ENCODE results near the gene GRHL3. TPM values are rescaled to one million over a fixed set of nuclear protein-coding genes. Genes with fewer than 3 reads are reported as not detected.

Gene GRHL3
- total RNA-seq, 1 donor from 2014 or later: 28.4 TPM

DNA sequence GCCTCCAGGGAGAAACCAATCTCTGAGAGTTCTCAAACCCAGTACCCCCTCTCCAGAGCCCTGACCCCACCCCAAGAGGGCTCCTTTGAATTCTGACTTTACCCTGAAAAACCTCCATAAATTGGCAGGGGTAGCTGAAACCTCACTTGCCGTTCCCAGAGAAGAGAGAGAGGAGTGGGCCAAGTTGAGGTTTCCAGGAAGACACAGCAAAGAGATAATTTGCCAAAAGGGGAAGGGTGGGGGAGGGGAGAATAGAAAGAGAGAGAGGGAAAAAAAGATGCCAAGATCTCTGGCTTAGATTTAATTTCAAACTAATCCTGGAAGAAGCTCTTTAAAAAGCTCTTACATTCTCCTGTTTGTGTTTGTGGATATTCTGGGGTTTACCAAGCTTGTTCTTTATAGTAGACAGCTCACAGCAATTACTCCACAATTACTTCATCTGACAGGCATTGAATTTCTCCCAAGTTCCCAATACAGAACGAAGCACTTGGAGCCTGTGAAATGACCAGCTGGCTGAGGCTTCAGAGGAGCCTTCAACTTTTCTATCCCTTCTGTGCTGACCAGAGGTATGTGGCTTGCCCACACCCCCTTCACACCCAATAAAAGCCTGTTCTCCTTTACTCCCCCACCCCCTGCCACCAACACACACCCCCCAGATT is 1.1 kb upstream of the GRHL3 start:
- peak; percentile 46 for DNase-seq (ENCODE audit: low spot score)

DNA sequence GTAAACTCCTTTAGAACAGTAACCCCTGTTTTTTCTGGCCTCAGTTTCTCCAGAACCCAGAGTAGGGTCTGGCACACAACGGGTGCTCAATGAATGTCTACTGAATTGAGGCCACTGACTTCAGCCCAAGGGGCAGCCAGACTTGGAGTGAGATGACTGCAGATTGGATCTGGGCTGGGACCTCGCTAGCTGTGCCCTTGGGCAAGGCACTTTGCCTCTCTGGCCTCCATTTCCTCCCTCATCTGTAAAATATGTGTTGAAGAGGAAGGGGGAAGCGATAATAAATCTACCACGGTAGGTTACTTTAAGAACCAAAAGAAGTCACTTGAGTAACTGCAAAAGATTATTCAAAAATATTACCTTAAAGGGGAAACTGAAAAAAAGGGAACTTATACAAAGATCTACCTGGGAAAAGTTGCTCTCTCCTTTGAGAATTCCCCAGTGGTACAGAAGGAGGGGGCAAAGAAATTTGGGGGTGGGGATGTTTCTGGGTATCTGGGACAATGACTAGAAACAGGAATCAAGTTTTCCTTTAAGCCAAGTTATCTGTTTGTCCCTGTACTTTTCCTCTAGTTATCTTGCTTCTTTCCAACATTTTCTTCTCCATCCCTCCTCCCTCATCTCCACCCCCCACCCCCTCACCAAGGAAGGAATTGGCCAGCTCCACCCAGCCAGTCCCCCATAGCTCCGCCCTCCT is 394 bp upstream of the GRHL3 start:
- DNase-seq (ENCODE audit: low spot score): no peak

DNA sequence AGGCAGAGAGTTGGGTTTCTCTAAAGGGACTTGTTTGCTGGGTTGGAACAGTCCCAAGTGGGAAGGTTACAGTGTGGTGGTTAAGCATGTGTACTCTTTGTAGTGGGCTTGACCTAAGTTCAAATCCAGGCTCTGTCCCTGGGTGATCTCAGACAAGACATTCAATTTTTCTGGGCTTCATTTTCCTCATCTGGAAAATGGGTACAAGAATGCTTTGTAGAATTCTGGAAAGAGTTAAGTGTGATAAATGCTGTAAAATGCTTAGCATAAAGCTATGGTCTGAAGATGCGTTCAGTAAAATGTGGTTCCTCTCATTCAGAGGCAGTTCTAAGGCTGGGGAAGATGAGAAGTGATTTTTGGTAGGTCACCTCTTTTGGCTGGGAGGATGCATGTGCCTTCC is 805 bp downstream of the GRHL3 start:
- no peak for DNase-seq (ENCODE audit: low spot score)

DNA sequence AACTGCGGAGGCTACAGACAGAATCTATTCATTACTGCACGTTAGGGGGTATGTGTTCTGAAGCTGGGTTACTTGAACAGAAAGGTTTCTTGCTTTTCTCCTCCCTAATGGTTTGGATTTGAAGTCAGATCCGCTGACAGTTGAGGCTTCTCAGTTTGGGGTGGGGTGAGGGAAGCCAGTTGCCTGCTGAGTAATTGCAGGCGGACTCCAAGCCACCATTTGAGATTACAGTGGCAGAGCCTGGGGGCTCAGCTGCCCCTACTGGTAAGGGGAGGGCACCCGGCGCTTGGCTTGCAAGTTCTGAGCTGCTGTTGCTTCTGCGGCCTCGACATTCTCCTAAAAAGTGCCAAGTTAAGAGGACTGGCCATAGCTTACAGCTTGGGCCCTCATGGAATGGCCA is 2.0 kb downstream of the GRHL3 start:
- no peak for DNase-seq (ENCODE audit: low spot score)

DNA sequence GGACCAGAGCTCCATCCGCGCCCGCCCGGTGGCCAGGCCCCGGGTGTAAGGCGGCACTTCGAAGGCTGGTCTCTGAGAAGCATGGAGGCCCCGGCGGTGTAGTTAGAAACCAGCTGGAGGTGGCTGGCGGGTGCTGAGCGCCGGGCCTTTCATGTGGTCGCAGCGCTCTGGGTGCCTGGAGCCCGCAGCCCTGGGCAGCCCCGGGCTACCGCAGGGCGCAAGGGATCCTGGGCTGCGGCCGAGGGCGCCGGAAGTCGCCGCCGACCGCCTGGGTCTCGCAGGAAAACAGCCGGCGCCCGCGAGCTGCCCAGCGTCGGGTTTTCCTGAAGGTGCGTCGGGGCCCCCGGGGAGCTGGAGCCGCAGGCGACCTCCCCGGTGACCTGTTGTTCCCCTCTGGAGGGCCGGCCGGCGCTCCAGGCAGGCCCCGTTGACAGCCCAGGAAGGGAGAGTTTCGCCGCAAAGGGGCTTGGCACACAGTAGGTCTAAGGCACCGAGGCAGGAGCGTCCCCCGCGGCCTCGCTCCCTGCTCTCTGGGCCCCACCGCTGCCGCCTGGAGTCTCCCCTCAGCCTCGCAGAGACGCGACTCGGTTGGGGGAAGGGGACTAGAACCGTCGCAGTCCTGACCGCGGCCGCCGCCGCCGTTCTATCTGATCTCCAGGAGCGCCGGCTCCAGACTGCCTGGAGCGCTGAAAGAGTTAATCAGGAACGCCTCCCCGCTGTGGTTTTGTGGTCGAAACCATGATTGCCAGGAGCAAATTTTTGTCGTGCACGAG is 2.7 kb downstream of the GRHL3 start:
- DNase-seq (ENCODE audit: low spot score): peak; percentile 66

DNA sequence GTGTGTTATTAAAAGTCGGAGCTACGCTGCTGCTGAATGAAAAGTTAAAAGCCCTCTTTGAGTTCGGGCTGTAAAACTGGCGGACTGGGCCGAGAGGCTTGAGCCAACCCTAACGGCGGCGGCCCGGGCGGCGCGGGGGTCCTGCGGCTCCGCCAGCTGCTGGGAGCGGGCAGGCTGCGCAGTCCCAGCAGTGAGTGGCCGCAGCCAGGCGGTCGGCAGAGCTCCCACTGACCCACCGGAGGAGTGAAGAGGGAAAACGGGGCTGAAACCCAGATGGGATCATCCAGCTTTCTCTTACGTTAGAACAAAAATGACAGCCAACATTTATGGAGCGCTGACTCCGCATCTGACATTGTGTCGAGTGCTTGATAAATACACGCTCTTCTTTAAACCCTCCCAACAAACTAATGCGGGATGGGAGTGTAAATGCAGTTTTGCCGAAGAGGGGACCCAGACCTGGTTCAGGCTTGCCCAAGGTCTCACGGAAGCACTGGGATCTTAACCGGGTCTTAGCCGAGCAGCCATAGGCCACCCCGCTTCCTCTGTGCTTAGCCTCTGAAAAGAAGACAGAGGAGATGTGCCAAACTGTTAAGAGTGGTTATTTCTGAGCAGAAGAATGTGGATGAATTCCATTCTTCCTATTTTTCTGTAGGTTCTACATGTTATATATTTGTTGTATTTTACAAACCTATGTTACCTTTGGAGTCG is 3.5 kb downstream of the GRHL3 start:
- DNase-seq (ENCODE audit: low spot score): no peak

DNA sequence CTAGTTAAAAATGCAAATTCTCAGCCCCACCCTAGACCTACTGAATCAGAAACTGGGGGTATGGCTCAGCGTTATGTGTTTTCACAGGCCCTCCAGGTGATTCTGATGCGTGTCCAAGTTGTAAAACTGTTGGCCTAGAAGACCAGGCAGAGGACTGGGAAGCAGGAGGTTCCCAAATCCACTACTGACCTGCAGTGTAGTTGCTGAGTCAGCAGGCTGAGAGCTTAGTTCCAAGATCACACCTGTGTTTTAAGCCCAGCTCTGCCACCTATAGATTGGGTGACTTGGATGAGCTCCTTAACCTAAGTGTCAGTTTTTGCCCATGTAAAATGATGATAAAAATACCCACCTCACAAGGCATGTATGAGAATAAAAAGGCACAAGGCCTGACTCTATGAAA is 4.1 kb downstream of the GRHL3 start:
- no peak for DNase-seq (ENCODE audit: low spot score)

DNA sequence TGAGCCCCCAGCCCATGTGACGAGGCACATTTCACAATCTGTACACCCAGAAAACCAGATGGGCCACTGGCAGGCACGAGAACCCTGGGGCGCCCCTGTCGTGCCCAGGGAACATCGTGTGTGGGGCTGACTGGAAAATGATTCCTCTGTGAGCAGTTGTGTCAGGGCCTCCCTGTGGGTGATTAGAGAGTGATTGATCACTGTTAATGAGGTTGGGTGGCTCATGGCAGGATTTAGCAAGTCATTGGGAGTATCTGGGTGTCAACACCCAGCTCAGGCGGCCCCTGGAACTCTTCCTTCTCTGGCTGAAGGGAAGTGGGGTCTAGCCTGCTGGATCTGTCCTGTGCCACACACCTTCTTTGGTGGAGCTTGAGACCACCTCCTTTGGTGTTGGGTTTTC is 5.7 kb downstream of the GRHL3 start:
- DNase-seq (ENCODE audit: low spot score): no peak

DNA sequence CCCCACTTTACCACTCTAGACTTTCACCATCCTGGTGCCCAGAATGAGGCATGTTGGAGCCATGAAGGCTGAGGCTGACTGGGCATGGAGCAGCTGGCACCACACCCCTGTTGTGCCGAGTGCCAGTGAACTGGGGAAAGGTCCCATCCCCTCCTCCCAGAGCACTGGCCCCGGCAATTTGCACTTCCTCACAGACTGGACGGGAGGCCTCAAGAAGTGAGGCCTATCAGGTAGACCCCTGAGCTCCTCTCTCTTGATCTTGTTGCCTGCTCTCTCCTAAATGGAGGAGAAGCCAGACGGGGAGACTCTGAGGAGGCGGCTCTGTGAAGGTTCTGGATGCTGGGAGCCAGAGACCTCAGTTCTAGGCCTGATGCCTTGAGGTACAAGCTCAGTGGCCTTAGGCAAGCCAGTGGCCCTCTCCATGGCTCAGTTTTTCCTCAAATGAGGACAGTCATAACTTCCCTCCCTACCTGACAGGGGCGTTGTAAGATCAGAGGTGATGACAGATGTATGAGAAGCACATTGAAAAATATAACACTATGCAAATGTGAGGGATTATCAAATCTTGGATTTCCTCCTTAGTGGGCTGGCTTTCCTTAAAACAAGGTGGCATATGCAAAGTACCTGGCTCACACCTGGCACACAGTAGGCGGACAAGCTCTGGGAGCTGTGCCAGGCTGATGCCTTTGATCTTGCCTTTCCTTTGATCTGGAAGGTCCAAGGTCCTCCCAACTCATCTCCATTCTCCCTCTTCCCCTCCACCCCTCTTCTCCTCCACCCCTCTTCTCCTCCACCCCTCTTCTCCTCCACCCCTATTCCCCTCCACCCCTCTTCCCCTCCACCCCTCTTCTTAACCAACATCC is 6.7 kb downstream of the GRHL3 start:
- DNase-seq (ENCODE audit: low spot score): no peak

DNA sequence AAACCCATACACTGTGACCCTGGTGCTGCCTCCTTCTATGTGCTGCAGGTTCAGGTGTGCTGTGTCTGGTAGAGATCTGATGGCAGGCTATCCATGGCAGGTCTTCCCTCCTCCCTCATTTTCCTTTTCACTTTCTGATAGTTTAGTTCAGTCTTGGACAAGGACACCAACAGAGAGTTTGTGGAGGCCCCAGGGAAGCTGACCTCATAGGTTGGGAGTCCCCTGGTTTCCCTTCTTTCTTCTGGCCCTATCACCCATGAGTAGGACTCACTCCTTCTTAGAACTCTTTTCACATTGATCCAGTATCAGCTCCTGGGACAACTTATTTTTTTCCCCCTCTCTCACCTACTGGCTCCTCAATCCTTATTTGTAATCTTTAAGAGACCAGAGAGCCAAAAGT is 8.3 kb downstream of the GRHL3 start:
- no peak for DNase-seq (ENCODE audit: low spot score)

DNA sequence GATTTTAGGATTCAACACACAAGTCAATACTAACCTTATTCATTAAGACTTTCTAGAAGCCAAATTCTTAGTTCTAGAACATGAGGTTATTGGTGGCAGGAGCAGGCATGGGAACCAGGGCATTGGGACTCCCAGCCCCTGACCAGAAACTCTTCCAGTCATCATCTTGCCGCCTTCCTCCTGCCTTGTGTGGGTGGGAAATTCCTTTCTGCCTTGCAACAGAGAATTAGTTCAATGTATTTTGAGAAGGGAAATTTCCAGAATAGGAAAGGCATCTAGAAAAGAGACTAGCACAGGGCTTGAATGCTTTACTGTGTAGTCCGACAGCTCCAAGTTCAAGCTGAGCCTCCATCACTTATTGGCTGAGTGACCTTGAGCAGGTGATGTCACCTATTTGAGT is 8.7 kb downstream of the GRHL3 start:
- no peak for DNase-seq (ENCODE audit: low spot score)

DNA sequence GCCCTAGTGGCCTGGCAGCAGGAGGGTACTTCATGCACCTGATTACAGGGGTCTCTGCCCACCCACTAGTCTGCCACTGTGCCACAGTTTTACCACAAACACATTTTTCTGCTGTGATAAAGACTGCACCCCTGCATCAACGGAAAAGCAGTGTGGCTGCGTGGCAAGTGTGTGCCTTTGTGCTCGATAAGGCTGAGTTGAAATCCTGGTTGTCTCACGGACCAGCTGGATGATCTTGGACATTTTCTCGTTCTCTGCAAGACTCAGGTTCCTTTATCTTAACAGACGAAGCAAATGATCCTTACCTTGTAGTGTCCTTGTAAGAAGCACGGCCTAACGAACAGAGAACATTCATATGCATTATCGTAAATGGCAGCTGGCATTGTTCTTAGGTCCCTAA is 10.2 kb downstream of the GRHL3 start:
- DNase-seq (ENCODE audit: low spot score): no peak

DNA sequence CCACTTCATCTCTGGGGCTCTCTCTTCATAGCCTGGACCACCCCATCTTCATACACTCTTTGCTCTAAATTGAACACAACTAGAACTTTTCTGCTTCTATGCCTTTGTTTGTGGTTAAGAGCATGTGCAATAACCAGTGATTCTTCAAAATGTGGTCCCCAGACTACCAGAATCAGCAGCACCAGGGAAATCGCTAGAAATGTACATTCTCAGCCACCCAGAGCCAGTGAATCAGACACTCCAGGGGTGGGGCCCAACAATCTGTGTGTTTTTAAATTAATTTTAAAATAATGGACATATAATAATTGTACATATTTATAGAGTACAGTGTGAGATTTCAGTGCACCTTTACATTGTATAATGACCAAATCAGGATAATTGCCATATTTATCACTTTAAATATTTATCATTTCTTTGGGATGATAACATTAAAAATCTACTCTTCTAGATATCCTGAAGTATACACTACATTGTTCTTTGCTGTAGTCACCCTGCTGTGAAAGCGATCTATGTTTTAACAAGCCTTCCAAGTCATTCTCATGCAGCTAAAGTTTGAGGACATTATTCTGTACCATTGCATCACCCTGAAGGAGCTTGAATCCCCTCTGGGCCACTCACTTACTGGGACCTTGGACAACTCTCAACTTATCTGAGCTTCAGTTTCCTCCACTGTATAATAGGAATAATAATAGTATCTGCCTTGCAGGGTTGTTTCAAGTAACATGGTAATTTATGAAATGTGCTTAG is 10.8 kb downstream of the GRHL3 start:
- DNase-seq (ENCODE audit: low spot score): no peak

DNA sequence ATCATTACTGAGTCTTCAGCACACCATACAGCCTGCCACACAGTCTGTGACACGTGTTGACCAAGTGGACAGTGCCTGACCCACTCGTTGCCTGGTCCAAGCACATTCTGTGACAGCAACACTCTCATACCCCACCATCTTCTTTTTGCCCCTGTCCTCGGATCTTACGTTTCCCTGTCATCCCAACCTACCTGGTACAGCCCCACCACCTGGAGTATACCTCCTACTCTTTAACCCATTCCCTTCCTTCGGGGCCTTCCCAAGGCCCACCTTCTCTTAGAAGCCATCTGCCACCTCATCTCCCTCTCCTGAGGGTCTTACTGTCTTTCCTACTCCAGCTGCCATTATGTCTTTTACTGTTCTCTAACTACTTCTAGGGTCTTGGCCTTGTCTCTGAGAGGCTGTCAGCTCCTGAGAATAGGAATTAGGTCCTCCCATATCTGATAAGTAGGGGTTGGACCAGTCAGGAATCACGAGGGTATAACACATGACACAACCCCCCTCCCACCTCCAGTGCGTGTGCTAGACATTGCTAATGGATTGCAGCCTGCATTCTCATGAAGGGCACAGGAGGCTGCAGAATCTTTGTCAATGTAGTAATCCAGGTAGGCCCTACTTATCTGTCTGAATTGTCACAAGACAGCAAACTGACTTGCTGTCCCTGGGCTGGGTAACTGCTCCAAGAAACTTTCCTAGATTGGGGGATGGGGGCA is 13.0 kb downstream of the GRHL3 start:
- no peak for DNase-seq (ENCODE audit: low spot score)

DNA sequence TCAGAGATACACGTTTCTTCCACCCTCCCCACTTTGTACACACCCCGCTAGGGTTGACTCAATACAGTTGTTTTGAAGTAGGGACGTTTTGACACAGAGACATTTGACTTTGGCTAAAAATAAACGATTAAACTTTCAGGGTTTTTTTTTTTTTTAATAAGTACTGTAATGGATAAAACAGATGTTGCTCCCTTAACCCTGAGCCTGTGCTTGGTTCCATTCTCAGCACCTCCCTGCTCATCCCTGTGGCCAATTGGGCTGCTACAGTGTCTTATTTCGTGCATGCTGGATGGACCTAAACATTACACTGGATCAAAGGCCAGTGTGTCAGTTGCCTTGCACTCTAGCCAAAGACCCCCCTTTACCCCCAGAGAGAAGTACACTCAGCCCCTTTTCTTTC is 16.9 kb downstream of the GRHL3 start:
- DNase-seq (ENCODE audit: low spot score): no peak

DNA sequence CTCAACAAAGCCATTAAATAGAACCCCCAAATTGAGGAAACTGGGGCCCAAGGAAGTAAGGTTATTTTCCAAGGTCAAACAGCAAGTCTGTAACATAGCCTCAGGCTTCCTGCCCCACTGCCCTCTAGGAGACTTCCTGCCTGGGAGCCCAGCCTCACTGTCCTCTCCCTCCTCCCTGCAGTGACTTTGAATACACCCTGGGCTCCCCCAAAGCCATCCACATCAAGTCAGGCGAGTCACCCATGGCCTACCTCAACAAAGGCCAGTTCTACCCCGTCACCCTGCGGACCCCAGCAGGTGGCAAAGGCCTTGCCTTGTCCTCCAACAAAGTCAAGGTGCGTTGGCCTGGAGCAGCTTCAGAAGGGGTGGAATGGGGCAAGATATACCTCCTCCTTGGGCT is 18.3 kb downstream of the GRHL3 start:
- DNase-seq (ENCODE audit: low spot score): no peak

DNA sequence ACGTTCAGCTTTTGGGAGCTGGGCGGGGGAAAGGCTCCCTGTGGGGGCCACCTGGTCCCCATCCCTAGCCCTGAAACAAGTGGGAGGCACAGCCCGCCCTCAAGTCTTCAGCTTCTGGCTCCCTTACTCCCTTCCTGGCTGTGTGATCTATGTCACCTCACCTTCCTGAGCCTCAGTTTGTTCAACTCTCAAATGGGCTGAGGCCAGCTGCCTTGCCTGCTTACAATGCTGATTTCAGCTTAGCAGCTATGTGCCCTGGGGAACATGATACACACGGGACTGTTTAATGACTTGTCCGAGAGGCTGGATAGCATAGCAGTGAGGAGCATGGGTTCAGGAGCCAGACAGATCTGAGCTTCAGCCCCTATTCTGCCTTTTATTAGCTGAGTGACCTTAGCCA is 19.3 kb downstream of the GRHL3 start:
- no peak for DNase-seq (ENCODE audit: low spot score)

DNA sequence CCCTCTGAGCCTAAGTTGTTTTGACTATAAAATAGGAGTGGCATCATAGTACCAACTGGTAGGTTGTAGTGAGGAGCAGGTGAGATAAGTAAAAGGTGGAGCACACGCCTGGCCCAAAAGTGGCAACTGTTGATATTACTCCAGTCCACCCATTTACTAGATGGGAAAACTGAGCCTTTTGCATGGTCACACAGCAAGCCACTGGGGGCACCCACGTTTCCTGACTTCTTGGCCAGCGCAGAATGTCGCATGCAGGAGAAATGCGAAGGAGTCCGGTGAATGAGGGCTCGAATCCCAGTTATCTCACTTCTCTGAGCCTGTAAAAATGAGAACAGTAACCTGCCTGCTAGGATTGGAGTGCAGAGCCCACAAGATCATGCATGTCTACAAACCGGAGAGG is 20.8 kb downstream of the GRHL3 start:
- DNase-seq (ENCODE audit: low spot score): no peak

DNA sequence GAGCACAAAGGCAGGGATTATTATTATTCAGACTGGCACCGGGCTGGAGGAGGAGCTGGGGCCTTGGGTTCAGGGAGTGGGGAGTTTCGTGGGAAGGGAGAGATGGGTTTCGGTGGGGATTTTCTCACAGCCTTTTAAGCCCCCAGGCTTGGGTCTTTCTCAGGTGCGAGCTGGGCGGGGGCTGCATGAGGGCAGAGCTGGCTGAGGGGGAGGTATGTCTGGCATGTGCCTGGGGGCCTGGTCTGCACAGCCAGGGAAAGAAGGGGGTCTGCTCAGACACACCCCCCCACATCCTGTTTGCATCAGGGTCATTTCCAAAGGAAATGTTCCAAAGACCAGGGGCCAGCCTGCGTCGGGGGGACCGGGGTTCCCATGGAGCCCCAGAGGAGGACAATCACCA is 21.6 kb downstream of the GRHL3 start:
- DNase-seq (ENCODE audit: low spot score): no peak

DNA sequence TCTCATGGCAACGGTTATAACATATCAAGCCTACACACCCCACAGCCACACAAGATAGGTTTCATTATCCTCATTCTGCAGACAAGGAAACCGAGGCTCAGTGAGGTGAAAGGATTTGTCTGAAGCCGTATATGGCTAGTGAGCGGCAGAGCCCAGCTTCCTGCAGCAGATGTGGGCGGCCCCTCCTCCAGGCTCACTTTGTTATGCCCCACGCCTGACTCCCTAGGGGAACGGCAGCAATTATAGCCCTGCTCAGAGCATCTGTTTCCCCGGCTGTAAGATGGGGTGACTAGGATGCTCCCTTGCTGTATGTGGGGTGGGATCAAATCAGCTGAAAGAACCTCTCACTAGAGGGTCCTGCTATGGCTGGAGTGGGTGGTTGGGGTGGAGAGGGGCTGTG is 22.1 kb downstream of the GRHL3 start:
- DNase-seq (ENCODE audit: low spot score): no peak
